HepG2 (cell line): ENCODE results near the gene LBX2. TPM values are rescaled to one million over a fixed set of nuclear protein-coding genes. Genes with fewer than 3 reads are reported as not detected.

Source experiments
- ELF1 ChIP-seq: sonication (generic); formaldehyde crosslinking; IDR thresholded peaks from 2 replicates; pipeline ENCODE4 v1.4.0; 2020; ENCODE audit warnings: missing genetic modification reagents
- ETV5 ChIP-seq: IDR thresholded peaks from 2 replicates; pipeline ENCODE4 v1.6.1; 2018; ENCODE audit warnings: missing biosample characterization, missing genetic modification reagents, inconsistent platforms, borderline replicate concordance
- KDM1A ChIP-seq: IDR thresholded peaks from 2 replicates; pipeline ENCODE4 v1.6.1; 2016; ENCODE audit warnings: missing compliant biosample characterization
- MATR3 ChIP-seq: sonication (generic); formaldehyde crosslinking; IDR thresholded peaks from 2 replicates; pipeline ENCODE4 v1.4.0; 2020; ENCODE audit warnings: missing genetic modification reagents
- NFRKB ChIP-seq: fragments of 450-650 bp; IDR thresholded peaks from 2 replicates; pipeline ENCODE4 v1.6.1; 2017
- POGZ ChIP-seq: sonication (generic); formaldehyde crosslinking; IDR thresholded peaks from 2 replicates; pipeline ENCODE4 v1.4.0; 2020; ENCODE audit warnings: mild to moderate bottlenecking, missing genetic modification reagents
- SALL1 ChIP-seq: sonication (generic); formaldehyde crosslinking; IDR thresholded peaks from 2 replicates; pipeline ENCODE4 v1.8.0; 2022; ENCODE audit warnings: mild to moderate bottlenecking, missing genetic modification reagents
- SMYD3 ChIP-seq: sonication (generic); formaldehyde crosslinking; IDR thresholded peaks from 2 replicates; pipeline ENCODE4 v1.8.1; 2023; ENCODE audit warnings: mild to moderate bottlenecking, missing genetic modification reagents
- SOX5 ChIP-seq: IDR thresholded peaks from 2 replicates; pipeline ENCODE4 v1.6.1; 2016; ENCODE audit warnings: borderline replicate concordance
- TRIM24 ChIP-seq: sonication (generic); formaldehyde crosslinking; IDR thresholded peaks from 2 replicates; pipeline ENCODE4 v1.8.0; 2022; ENCODE audit warnings: mild to moderate bottlenecking, missing genetic modification reagents
- XRCC5 ChIP-seq: fragments of 200-400 bp; formaldehyde crosslinking; optimal IDR thresholded peaks from 2 replicates; pipeline ENCODE3; 2017; ENCODE audit warnings: mild to moderate bottlenecking, low read length
- ZBTB20 ChIP-seq: sonication (generic); formaldehyde crosslinking; IDR thresholded peaks from 2 replicates; pipeline ENCODE4 v1.8.1; 2023; ENCODE audit warnings: missing genetic modification reagents, low read depth, mild to moderate bottlenecking, borderline replicate concordance
- ZNF143 ChIP-seq: sonication (generic); formaldehyde crosslinking; IDR thresholded peaks from 2 replicates; pipeline ENCODE4 v1.4.0; 2020; ENCODE audit warnings: missing genetic modification reagents
- ZNF550 ChIP-seq: sonication (generic); formaldehyde crosslinking; IDR thresholded peaks from 2 replicates; pipeline ENCODE4 v1.4.0; 2020; ENCODE audit warnings: mild to moderate bottlenecking, missing genetic modification reagents, borderline replicate concordance
- ZNF737 ChIP-seq: sonication (generic); formaldehyde crosslinking; IDR thresholded peaks from 2 replicates; pipeline ENCODE4 v1.5.0; 2020; ENCODE audit warnings: missing genetic modification reagents, mild to moderate bottlenecking, borderline replicate concordance
- ZSCAN9 ChIP-seq: IDR thresholded peaks from 2 replicates; pipeline ENCODE4 v1.6.1; 2016; ENCODE audit warnings: borderline replicate concordance
- polyA plus RNA-seq, 8 experiments: library from polyadenylated mRNA; depleted of rRNA in 3 of 8; stranded (reverse) in 7 of 8; unstranded in 1 of 8; fragments of >200 nt; fragmentation: Illumina TruSeq in 4 of 8; extraction: Trizol in 4 of 8; gene quantifications; 2 replicates each; pipeline versions ENCODE4 v1.2.1 to v1.2.3, GENCODE V29; 2011 to 2016; ENCODE audit warnings: low read depth in 4 of 8, missing spikeins in 1 of 8, mixed read lengths in 1 of 8; ENCODE audit not compliant: insufficient read depth in 1 of 8
- total RNA-seq, 5 experiments: library from RNA; depleted of rRNA; stranded (reverse); fragments of >200 nt; fragmentation: Illumina TruSeq; extraction: Trizol; gene quantifications; 2 replicates each; pipeline ENCODE4 v1.2.3, GENCODE V29; 2016; ENCODE audit warnings: low read depth in 1 of 5
- TF ChIP-seq, protein P1 (sequence below): IDR thresholded peaks from 2 replicates; pipeline ENCODE4 v1.6.1; 2016; ENCODE audit warnings: mild to moderate bottlenecking
- TF ChIP-seq, protein P2 (sequence below): sonication (generic); formaldehyde crosslinking; conservative IDR thresholded peaks from 2 replicates; pipeline ENCODE4 v1.4.0; 2020; ENCODE audit warnings: mild to moderate bottlenecking, missing genetic modification reagents, moderate library complexity
- TF ChIP-seq, protein P3 (sequence below): sonication (generic); formaldehyde crosslinking; IDR thresholded peaks from 2 replicates; pipeline ENCODE4 v1.4.0; 2020; ENCODE audit warnings: missing genetic modification reagents, mild to moderate bottlenecking, borderline replicate concordance
- TF ChIP-seq, protein P4 (sequence below): sonication (generic); formaldehyde crosslinking; IDR thresholded peaks from 2 replicates; pipeline ENCODE4 v1.5.0; 2020; ENCODE audit warnings: missing genetic modification reagents
- TF ChIP-seq, protein P5 (sequence below): sonication (generic); formaldehyde crosslinking; IDR thresholded peaks from 2 replicates; pipeline ENCODE4 v1.5.0; 2020; ENCODE audit warnings: missing genetic modification reagents, mild to moderate bottlenecking, borderline replicate concordance

LBX2 gene
- total and polyA plus RNA-seq, 2 of the 13 experiments (the other 11 are each of a cell fraction or from before 2014, with no cell fraction given): 6.4 to 8.1 TPM

DNA sequence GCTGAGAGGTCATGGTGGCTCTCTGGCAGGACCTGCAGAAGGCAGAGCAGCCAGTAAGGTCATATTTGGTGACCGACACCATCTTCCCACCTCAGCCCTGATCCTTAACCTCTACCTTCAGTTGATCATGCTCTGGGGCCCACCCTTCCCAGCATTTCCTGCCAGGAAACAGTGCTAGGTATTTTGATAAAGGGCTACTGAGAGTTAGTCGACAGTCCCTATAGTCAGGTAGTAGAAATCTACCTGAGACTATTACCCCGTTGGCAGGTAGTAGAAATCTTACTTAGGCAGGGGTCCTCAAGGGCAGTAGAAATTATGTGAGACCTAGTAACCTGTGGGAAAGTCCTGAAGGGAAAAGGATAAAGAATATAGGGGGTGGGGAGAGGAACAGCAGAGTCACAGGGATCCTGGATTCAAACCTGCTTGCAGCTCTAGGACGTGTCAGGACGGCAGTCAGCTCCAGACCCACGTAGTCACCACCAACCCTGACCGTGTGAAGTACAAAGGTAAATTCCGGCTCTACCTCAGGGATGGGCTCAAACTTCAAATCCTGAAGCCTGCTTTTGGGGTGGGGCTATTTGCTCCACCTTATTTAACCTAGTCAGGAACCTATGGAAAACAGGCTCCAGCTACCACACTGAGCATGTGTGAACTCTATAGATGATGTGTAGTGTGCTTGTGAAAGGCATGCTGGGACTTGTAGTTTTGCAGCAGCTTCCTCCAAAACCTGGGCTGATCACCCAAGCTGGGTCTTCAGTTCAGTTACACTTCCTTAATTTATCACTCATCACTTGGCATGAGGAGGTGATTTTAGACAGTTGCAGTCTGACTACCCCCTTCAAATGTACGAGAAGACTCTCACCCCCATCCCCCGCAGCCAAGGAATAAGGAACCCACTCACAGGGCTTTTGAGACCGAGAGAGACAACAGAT is 26.6 kb upstream of the LBX2 start, which contains the start of gene DQX1 (continued):
- TF ChIP-seq ZBTB20 (peak; percentile 99), TRIM24 (CRISPR knock-in tag) (no peak), SMYD3 (no peak), ZSCAN9 (CRISPR knock-in tag) (peak; percentile 87), KDM1A (no peak), SOX5 (CRISPR knock-in tag) (peak; percentile 67), ETV5 (CRISPR knock-in tag) (peak; percentile 88), ZNF550 (CRISPR knock-in tag) (no peak), NFRKB (no peak), ELF1 (CRISPR knock-in tag) (peak; percentile 85), ZNF143 (CRISPR knock-in tag) (peak; percentile 96), SALL1 (CRISPR knock-in tag) (peak; percentile 85), XRCC5 (peak; percentile 63), MATR3 (CRISPR knock-in tag) (no peak), POGZ (0 out of 2 replicates have a peak, but pooled peaks have one; percentile 17), ZNF737 (CRISPR knock-in tag) (no peak)
- TF ChIP-seq, protein P1, sequence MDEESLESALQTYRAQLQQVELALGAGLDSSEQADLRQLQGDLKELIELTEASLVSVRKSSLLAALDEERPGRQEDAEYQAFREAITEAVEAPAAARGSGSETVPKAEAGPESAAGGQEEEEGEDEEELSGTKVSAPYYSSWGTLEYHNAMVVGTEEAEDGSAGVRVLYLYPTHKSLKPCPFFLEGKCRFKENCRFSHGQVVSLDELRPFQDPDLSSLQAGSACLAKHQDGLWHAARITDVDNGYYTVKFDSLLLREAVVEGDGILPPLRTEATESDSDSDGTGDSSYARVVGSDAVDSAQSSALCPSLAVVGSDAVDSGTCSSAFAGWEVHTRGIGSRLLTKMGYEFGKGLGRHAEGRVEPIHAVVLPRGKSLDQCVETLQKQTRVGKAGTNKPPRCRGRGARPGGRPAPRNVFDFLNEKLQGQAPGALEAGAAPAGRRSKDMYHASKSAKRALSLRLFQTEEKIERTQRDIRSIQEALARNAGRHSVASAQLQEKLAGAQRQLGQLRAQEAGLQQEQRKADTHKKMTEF (CRISPR knock-in tag): peak; percentile 60; the same call in 1 of the 2 replicates
- TF ChIP-seq, protein P2, sequence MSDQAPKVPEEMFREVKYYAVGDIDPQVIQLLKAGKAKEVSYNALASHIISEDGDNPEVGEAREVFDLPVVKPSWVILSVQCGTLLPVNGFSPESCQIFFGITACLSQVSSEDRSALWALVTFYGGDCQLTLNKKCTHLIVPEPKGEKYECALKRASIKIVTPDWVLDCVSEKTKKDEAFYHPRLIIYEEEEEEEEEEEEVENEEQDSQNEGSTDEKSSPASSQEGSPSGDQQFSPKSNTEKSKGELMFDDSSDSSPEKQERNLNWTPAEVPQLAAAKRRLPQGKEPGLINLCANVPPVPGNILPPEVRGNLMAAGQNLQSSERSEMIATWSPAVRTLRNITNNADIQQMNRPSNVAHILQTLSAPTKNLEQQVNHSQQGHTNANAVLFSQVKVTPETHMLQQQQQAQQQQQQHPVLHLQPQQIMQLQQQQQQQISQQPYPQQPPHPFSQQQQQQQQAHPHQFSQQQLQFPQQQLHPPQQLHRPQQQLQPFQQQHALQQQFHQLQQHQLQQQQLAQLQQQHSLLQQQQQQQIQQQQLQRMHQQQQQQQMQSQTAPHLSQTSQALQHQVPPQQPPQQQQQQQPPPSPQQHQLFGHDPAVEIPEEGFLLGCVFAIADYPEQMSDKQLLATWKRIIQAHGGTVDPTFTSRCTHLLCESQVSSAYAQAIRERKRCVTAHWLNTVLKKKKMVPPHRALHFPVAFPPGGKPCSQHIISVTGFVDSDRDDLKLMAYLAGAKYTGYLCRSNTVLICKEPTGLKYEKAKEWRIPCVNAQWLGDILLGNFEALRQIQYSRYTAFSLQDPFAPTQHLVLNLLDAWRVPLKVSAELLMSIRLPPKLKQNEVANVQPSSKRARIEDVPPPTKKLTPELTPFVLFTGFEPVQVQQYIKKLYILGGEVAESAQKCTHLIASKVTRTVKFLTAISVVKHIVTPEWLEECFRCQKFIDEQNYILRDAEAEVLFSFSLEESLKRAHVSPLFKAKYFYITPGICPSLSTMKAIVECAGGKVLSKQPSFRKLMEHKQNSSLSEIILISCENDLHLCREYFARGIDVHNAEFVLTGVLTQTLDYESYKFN (CRISPR knock-in tag): peak; percentile 76
- TF ChIP-seq, protein P3, sequence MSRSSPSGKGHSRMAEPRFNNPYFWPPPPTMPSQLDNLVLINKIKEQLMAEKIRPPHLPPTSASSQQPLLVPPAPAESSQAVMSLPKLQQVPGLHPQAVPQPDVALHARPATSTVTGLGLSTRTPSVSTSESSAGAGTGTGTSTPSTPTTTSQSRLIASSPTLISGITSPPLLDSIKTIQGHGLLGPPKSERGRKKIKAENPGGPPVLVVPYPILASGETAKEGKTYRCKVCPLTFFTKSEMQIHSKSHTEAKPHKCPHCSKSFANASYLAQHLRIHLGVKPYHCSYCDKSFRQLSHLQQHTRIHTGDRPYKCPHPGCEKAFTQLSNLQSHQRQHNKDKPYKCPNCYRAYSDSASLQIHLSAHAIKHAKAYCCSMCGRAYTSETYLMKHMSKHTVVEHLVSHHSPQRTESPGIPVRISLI (CRISPR knock-in tag): no peak
- TF ChIP-seq, protein P4, sequence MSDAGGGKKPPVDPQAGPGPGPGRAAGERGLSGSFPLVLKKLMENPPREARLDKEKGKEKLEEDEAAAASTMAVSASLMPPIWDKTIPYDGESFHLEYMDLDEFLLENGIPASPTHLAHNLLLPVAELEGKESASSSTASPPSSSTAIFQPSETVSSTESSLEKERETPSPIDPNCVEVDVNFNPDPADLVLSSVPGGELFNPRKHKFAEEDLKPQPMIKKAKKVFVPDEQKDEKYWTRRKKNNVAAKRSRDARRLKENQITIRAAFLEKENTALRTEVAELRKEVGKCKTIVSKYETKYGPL (CRISPR knock-in tag): peak; percentile 21; the same call in 1 of the 2 replicates
- TF ChIP-seq, protein P5, sequence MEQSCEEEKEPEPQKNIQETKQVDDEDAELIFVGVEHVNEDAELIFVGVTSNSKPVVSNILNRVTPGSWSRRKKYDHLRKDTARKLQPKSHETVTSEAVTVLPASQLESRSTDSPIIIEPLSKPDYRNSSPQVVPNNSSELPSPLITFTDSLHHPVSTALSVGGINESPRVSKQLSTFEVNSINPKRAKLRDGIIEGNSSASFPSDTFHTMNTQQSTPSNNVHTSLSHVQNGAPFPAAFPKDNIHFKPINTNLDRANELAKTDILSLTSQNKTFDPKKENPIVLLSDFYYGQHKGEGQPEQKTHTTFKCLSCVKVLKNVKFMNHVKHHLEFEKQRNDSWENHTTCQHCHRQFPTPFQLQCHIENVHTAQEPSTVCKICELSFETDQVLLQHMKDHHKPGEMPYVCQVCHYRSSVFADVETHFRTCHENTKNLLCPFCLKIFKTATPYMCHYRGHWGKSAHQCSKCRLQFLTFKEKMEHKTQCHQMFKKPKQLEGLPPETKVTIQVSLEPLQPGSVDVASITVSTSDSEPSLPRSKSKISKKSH (CRISPR knock-in tag): no peak
